ENCODE measurements around the gene OR2K2.
"Not testable (repeated sequence)": the region's sequence is repeated elsewhere in the genome, so short reads cannot be mapped to it uniquely, and the experiment has no call there.

Gene OR2K2

DNA sequence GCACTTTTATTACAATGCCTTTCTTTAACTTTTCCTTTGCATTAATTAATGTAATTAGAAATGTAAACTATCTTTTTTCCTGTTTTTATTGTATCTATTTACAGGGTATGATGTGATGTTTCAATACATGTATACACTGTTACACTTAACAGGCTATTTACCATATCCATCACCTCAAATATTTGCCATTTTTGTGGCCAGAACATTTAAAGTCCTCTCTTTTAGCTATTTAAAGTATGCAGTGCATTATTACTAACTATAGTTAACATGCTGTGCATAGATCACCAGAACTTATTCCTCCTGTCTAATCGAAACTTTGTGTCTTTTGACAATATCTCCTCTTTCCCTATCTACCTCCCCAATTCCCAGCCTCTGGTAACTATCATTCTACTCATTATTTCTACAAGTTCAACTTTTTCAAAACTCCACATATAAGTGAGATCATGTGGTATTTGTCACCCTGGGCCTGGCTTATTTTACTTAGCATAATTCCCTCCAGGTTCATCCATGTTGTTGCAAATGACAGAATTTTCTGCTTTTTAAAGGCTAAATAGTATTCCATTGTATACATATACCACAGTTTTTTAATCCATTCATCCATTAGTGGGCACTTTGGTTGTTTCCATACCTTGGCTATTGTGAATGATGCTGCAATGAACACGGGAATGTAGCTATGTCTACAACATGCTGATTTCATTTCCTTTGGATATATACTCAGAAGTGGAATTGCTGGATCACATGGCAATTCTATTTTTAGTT, 32.8 kb downstream of the OR2K2 start:
- no peak for DNase-seq

DNA sequence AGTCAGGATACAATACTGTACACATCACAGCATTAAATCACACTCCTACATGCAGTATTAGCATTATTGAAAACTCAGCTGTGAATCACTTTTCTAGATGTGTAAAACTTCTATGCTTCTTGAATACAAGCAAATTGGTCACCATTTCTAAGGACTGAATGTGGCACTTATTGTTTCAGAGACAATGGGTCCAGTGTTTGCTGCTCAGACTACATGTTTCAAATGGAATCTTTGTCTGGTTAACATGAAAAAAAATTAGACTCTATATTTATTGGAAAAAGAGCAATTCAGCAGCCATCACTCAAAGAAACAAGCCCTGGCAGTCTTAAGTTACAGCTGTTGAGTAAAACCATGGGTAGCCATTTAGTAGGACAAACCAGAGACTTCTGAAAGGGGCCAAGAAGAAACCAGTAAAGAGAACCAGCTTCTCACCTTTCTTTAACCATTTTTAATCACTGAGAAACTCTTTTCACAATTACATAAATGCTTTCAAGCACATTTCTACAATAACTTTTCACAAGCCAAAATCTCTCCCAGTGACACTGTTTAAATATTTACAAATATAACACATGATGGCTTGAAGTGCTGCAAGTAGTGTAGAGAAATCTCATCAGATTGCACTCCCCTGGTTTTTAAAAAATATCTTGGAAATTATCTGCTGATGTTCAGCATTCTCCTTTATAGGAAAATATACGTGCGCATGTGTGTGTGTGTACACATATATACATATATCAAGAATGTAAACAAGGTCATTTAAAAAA, 35.2 kb downstream of the OR2K2 start:
- DNase-seq = no peak

DNA sequence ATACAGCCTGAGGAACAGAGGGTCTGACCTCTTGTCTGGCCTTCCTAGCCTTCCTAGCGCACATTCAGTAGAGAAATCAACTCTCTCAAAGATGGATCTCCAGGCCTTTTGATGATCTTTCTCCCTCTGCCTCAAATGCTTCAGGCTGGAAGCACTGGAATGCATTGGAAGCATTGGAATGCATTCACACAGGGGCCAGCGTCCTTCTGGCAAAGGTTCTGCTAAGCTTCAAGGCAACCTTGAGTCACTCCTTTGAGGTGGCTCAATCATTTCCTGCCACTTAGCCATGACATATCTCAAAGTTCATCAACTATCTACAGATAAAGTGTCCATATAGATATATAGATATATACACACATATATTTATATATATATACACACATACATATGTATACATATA, 42.9 kb downstream of the OR2K2 start:
- no peak for DNase-seq

DNA sequence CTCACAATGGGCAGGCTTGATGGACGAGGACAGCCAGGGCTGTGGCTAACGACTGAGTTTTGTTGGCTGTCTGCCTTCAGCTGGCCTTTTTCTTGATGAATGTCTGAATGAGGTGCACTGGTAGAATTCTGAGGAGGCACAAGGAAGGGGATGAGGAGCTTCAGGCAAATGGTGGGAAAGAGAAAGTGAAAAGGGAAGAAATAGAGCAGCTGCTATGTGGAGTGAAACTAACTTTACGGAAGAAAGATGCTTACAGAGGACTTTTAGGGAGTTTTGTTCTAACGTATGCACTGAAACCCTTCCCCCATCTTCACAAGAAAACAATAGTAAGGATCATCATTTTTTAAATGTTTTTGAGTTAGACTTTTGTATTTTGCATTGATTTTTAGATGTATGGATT, 45.3 kb downstream of the OR2K2 start:
- DNase-seq = no peak

DNA sequence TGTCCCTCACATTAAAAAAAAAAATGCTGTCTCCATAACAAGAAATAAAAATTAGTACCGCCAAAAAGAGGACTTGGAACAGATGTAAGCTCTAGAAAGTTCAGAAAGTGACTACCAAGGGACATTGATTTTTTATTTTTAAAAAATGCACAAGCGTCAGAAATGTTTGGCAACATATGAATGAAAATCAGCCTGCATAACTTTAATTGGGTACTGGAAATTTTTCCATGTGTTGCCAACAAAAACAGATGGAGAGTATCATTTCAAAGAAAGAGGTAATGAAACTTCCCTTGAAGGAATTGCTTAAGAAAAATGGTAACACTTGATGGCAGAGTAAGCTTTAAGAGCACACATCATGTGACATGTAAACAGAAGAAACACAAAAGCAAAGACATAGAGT, 47.2 kb downstream of the OR2K2 start:
- DNase-seq = no peak

DNA sequence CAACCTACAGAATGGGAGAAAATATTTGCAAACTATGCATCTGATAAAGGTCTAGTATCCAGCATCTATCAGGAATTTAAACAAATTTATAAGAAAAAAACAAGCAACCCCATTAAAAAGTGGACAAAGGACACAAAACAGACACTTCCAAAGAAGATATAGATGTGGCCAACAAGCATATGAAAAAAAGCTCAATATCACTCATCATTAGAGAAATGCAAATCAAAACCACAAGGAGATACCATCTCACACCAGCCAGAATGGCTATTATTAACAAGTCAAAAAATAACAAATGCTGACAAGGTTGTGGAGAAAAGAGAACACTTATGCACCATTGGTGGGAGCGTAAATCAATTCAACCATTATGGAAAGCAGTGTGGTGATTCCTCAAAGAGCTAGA, 49.2 kb downstream of the OR2K2 start:
- not testable (repeated sequence) for DNase-seq

All from NCI-H2081 treated with DMSO at 0.1 percent for 48 hours (cell line).